ENCODE measurements around the gene CASP7.

Gene CASP7

DNA sequence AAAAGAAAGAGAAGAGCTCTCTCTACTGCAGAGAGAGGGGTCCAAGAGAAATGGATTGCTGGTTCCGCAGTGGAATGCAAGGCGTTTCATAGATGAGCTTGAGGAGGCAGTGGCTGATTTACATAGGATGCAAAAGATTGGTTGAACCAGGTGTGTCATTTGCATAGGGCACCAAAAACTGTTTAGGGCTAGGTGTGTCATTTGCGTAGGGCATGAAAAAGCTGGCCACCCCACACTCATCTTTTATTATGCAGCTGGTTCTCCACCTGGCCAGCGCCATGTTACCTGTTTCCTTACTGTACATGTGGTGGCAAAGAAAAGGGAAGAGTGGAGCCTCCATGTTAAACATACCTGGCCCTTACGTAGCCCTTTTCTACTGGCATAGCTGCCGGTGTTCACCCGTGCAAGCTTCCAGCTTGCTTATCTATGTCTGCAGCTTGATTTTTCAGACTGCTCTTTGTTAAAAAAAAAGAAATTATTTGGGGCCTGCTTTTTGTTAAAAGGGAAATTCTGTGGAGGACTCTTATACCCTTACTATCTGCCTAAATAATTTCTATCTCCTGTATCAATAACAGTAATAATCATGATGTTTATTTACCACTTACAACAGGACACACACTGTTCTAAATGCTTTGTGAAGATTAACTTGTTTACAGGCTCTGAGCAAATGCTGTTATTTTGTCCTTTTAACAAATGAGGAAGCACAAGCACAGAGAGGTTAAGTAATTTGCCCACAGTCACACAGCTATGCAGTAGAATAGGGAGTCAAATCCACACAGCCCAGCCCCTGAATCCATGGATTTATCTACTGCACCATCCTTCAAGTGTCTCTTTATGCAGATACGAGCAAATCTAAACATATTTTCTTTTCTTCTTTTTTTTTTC, 33.3 kb downstream of the CASP7 start:
- DNase-seq, result no peak

DNA sequence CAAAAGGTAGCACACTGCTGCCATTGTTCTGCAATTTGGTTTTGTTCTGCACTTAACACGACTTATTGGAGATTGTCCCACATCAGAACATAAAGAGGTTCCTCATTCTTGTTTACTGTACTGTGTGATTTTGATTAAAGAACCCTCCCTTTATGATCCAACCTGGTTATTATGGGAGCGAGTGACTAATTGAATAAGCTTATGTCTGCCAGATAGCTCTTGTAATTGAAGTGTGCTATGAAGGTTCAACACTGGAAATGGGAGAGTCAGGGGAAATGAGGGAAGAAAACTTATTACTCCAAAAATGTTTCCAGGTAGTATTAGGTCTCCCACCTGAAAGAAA, 33.9 kb downstream of the CASP7 start:
- DNase-seq, result no peak

DNA sequence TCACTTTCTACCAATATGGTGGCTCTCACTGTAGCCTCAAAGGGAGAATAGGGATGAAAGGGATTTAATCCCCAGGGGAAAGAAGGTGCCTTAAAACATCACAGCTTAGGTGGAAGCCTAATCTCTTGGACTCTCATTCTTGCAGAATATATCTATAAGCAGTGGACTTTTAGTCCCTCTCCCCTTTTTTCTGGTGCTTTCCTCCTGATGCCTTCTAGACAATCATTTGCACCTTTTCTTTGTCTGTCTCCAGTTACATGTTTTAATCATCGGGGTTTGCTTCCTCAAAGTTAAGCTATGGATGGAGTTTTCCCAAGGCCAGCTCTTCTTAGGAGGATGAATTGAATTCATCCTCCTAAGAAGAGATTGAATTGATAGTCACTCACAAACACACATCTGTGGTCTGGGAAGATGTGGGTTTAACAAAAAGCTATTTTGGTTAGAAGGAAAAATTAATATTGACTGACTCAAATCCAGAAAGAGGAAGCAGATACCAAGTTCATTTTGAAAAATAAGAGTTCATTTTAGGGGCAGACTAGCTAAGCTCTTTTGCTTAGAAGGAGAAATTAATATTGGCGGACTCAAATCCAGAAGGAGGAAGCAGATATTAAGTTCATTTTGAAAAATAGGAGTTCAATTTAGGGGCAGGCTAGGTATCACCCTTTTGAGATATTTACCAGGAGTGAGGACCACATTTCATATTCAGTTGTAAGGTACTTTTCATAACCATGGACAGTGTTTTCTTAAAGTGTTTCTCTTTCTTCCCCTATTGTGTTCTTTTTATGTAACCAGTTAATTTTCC, 36.6 kb downstream of the CASP7 start:
- DNase-seq, result peak; percentile 16

DNA sequence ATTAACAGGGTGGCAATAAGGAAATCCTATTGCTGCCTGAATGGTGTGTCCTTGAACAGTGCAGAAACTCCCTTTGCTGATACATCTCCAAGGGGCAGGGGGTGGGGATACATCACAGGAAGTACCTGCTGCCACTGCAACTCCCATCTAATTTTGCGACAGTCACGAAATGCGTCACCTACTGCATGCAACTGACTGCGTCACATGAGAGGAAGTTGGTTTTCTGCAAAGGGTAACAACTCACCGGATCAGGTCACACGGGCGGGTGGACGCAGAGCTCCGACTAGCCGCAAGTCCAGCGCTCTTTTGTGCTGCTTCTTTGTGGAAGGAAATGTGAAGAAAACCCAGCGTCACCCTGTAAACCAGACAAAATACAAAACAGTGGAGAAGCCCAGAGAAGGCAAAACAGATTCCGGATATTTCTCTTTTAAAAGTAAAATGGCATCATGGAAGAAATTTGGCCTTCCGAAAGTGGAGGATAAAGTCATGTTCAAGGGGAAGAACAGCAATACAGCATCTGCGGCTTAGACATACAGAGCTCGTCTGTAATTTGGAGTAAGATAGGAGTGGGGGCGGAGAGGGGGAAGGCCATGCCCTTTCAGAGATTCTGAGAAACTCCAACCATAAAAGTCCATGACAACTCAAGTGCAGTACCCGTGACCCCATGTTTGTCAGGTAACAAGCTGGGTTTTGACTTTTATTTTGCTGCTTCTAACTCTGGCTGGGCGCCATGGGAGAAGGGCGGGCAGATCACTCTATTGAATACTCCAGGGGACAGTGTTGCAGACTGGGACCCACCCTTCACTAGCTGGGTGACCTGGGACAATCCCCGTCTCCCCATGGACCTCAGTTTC, 39.5 kb downstream of the CASP7 start:
- DNase-seq, result peak; percentile 7

DNA sequence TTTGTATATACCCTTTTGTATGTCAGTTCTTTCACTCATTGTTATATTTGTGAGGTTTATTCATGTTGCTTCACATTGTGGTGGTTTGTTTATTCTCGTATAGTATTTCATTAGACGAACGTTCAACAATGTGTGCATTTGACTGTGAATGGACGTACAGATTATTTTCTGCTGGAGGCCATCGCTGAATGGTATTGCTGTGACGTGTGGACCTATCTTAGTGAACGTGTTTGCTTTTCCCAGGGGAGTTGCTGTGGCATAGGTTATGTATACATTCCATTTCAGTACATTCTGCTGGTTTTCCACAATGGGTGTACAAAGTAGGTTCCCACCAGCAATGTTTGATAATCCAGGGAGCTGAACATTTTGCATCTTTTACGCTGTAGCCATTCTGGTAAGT, 40.7 kb downstream of the CASP7 start:
- DNase-seq, result no peak

DNA sequence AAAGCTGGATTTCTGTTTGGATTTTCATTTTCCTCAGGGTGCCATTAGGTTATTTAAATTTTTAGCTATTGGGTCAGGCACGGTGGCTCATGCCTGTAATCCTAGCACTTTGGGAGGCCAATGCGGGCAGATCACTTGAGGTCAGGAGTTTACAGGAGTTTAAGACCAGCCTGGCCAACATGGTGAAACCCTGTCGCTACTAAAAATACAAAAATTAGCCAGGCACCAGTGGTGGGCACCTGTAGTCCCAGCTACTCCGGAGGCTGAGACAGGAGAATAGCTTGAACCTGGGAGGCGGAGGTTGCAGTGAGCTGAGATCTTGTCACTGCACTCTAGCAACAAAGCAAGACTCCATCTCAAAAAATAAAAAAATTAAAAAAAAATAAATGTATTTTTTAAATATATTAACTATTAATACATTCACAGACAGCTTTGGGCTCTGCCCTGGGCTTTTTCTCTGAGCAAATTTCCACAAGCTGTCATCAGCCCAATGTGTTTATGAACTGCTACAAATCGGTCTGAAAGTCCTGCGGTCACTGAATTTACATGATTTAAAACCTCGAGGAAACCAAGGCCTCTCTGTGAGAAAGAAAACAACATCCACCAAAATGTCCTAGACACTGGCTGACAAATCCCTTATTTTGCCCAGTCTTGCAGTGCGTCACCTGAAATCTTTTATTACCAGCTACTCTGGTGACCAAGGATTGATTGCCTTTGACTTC, 52.6 kb downstream of the CASP7 start:
- no peak for DNase-seq

DNA sequence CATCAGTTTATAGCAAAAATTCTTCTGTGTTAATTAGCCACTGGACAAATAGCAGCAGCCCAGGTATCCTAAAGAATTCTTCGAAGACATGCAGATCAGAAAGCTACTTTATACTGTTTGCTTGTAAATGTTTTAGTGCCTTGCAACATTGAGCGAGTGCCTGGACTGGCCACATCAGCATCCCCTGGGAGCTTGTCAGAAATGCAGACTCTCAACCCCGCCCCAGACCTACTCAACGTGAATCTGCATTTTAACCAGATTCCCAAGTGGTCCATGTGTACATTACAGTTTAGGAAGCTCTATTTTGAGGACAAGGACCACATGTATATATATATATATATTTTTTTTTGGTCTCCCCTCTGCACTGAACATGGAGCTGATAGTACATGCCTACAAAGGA, 53.3 kb downstream of the CASP7 start:
- DNase-seq, result no peak

DNA sequence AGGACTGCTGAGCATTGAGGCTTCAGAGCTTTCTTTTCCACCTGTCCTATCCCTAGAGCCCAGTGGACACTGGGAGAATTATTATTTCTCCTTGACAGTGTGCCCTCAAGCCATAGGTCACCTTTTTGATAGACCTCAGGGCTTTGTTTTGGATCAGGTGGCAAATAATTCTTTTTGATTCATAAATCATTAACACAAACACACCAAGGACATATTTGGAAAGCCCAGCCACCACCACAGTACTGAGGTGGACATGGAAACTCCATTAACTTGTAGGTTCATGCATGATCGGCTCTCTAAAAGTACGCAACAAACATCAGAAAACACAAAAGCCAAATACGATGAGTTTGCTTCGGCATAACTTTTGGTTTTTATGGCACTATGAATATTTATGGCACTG, 53.9 kb downstream of the CASP7 start:
- DNase-seq, result no peak

DNA sequence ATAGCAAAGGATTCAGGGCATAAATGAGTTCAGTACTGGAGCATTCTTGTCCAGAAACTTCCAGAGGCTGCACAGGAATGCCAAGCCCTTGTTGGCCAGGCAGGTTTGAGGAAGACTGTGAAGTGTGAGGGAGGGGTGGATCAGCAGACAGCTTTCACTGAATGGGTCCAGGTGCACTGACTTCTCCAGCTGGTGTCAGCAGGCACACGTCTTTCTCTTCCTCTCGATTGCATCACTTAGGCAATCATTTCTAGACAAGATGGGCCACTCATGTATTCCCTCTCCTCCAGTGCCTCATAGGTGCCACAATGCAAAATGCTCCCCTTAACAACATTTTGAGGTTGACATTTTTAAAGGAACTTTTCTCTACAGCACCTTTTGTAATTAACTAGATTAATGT, 56.2 kb downstream of the CASP7 start:
- DNase-seq, result no peak

DNA sequence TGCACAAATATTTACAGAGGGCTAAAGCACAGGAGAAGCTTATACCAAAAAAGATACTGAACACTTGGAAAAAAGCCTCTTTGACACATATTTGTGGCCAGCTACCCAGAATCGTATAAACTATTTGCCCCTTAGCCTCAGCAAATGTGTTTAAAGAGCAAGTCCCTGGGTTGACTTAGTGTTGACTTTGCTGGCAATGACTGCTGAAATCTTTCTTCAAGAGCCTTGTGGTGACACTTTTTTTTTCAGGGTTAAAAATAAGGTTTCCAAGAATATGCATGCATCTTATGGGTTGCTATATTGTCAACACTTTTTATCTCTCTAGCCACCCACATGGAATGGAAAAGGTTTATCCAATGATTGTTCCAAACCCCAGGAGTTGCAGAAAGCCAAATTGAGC, 56.9 kb downstream of the CASP7 start:
- no peak for DNase-seq

DNA sequence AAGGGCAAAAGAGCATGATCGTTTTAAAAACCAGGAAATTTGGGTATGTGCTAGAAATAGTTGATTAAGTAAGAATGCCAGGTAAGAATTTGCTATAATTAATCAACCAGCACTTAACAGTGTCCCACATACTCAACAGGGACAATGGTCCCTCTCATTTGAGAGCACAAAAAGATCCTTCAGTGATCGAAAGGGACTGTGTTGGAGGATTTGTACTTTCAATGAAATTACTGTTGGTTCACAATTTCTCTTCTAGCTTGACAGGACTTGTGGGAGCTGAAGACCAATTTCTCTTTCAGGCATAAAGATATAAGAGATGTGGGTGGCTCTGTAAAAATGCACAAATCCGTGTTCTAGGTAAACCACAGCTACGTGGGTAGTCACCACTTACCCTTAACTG, 59.3 kb downstream of the CASP7 start:
- no peak for DNase-seq

DNA sequence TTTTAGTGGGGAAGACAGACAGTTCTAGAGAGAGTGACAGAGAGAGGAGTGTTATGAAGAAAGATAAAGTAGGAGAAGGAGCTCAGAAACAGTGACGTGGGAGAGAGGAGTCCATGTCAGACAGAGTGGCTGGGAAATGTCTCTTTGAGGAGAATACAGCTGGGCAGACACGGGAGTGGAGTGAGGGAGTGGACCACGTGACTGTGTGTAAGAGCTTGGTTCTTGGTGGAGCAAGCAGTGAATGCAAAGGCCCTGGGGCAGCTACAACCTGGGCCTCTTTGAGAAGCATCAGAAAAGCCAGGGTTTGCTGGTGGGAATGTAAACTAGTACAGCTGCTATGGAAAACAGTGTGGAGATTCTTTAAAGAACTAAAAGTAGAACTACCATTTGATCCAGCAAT, 59.9 kb downstream of the CASP7 start:
- no peak for DNase-seq

DNA sequence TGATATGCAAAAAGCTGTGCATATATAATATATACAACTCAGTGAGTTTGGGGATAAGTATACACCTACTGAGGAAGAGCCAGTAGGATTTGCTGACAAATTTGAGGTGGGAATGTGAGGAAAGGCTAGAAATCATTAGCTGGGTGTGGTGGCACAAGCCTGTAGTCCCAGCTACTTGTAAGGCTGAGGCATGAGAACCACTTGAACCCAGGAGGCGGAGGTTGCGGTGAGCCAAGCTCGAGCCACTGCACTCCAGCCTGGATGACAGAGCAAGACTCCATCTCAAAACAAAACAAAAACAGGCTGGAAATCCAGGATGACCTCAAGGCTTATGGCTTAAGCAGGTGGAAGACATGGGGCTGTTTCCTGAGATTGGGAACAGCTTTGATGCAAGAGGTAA, 61.1 kb downstream of the CASP7 start:
- DNase-seq, result no peak

DNA sequence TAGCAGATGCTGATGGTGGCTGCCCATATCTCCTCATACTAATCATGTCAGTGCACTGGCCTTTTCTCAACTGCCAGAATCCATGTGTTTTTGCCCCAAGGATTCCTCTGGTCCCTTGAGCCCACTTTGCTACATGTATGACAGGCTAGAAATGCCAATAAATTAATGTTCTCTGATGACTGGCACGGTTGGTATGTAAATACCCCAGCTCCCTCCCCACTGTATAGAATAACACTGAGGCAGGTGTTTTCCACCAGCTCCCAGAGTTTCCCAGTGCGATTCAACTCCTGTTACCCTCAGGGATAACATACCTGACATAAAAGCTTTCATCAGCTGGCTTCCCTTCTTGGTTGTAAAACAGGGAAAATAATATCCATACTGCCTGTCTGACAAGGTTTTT, 62.8 kb downstream of the CASP7 start:
- DNase-seq, result no peak

DNA sequence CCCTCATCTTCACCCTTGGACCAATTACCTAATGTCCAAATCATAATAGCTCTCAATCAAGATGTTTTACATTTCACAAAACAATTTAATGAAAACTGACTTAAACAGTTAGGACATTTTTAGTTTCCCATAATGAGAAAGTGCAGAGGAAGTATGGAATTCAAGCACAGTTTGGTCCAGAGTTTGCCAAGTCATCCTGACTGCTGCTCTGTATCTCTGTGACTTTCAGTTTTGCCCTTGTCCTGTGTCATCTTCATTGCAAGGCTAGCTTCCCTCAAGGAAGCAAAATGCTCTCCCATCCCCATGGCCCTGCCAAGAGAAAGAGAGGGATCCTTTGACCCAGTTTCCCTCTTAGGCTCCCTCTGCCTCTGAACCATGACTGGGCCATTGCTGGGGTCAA, 63.9 kb downstream of the CASP7 start:
- peak; percentile 65 for DNase-seq

DNA sequence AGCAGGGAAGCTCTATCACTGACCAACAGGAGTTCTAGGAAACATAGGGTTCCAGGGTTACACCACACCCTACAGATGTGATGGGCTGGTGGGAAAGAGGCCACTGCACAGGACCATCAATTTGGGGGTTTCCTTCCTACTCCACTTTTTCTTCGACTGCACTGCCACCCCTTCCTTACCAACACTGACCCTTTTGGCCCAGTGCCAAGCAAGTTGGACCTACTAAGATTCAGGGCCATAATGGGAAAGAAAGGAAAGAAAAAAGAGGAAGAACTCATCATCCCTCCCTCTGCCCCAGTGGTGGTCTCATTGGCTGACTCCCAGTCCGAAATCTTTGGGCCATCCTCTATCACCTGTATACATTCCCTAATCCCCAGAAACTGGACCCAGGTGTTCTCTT, 65.7 kb downstream of the CASP7 start:
- no peak for DNase-seq

DNA sequence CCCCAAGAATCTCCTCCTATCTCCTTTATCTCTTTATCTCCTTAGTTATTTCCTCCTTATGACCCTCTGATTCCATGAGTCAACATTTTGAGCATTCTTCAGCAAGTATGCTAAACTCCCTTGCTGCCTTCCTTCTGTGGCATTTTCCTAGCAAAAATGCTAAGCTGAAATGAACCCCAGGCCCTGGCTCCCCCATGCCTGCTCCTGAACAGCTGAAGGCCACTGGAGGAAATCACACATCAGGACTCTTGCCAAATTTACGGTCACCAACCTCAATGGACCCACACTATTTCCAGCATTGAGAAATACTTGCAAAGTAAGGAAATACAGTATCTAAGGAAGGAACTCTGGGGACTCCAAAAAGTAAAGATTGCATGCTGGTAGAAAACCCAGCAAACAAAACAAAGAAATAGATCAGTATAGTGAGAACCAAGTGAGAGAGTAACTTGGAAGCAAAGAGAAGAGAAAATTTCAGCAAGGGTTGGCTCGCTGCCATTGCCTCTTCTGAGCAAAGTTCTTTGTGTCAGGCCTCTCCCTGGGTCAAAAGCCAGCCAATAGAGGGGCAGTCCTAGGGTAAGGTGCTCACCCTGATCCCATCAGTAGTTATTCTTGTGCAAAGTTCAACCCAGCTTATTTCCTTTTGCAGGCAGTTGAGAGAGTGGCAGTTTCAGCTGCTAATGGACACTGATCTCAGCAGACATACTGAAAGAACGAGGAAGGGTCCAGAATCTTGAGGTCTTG, 66.7 kb downstream of the CASP7 start:
- peak; percentile 52 for DNase-seq

DNA sequence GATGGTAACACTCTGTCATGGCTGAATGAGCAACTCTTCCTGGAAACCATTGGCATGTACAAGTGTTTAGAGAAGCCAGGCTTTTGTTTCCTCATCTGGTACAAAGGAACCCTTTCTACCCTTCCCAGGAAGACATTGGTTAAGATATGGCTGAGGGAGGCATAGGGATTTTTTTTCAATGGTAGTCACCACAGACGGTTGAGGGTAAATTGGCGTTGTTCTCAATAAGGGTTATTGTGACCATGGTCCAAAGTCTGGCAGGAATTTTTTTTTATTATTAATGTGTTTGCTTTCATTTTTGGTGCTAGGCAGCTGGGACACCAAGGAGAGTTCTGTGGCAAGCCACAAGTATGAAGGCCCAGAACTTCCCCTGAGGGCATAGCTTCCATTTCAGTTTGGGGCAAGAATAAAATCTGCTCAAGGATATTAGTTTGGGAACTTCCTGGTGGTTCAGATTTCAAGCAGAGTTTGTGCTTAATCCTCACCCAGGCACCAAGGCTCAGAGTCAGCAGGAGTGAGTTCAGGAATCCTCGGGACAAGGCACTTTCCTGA, 71.5 kb downstream of the CASP7 start, which contains the start of gene PLEKHS1:
PLEKHS1 (plus strand) TSS at position 502 of the 552 bp plus-strand sequence. CDS start 3,596 bp downstream, outside the sequence.
- no peak for DNase-seq

DNA sequence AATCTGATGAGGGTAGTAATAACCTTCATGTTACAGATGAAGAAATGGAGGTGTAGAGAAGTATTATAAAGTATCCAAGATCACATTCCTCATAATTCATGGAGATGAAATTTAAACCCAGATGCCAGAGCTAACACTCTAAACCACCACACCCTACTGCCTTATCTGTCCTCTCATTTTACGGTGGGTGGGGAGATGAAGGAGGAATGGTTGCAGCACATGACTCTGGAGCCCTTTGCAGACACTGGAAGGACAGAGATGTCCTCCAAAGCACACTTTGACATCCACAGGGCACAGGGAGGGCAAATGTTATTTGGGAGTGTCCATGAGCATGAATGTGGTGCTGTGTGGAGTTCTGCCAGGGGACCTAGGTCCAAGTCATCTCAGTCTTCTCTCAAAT, 72.8 kb downstream of the CASP7 start:
- no peak for DNase-seq

DNA sequence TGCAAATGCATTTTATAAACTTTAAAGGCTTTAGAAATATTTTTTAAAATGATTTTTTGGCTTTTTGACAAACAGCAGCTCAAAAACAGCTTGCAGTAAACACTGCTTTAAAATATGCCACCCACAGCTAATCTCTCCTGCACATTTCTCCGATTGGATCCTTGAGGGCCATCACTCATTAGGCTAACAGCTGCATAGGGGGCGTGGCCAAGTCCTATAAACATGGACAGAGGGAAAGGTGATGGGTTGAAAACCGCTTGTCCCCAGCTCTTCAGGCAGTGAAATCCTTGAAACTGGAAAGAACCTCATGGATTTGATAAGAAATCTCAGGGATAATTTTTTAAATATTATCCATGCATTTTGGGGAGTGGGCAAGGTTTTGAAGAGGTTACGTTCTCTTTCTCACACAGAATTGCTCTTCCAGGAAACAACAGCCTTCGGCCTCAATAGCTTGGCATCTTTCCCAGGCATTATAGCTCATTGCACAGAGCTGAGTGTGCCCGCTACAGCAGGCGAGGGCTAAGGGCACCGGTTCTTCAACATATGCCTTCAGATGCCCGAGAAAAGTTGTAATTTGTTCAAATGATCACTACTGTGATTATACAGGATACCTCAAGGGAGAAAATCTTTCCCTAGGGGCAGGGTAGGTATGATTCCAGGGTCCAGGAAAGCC, 73.4 kb downstream of the CASP7 start:
- DNase-seq, result no peak

DNA sequence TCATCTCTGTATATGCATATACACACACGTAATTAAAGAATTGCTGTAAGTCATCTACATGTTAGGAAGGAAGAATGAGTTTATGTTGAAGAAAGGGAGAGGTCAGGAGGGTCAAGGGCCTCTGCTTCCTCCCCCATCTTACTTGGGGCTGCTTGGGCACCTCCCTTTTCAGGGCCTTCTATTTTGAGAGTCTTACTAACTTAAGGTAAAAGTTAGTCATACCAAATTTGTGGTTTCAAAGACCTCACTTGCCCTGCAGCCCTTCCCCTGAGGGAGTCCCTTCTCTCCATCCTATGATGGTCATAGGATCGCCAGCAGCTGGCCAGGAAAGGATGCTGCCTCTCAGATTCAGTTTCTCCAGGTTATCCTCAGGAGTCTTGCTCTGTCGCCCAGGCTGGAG, 74.4 kb downstream of the CASP7 start:
- DNase-seq, result no peak
